GM18861 (cell line): ENCODE results near the gene NDUFC1.

Experiments used
- ATAC-seq: cut with Tn5 transposase; IDR thresholded peaks from one replicate; pipeline ENCODE4 v1.9.1; 2021; ENCODE audit not compliant: unreplicated experiment

NDUFC1 gene

GRCh38 chr4:139253046-139253445, 49.2 kb downstream of the NDUFC1 start:
- ATAC-seq: no peak

- no peak for ATAC-seq
Observed at GRCh38 chr4:139247700-139248238, 54.5 kb downstream of the NDUFC1 start.

GRCh38 chr4:139247241-139247640, 55.0 kb downstream of the NDUFC1 start:
- no peak for ATAC-seq

DNA sequence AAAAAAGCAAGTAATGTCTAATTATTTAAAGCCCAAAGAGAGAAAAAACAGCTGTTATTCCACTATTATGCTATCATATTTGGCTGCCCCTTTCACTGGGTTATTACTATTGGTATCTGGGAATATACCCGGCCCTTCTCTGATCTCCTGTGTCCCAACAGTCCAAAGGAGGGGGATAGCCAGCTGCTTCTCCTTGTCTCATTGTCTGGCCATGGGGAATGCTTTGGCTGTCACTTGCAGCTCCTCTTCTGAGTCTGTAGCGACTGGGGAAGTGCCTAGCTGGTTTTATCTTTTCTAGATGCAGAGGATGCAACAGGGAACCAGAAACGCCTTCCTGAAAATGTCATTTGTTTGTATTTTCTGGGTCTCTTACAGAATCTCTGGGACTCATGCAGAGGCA, 56.1 kb downstream of the NDUFC1 start:
- ATAC-seq: no peak

DNA sequence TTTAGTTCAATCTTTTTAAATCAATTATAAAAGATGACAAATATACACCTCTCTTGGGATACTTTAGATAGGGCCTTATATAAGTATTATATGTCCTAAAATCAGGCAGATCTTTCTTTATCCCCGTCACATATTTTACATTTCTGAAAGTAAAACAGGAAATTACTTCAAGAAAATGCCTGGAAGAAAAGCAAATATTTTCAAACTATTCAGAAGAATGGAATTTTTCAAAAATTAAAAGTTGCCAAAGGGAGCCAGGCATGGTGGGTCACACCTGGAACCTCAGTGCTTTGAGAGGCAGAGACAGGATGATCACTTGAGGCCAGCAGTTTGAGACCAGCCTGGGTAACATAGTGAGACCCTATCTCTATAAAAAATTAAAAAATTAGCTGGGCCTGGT, 56.7 kb downstream of the NDUFC1 start:
- no peak for ATAC-seq

DNA sequence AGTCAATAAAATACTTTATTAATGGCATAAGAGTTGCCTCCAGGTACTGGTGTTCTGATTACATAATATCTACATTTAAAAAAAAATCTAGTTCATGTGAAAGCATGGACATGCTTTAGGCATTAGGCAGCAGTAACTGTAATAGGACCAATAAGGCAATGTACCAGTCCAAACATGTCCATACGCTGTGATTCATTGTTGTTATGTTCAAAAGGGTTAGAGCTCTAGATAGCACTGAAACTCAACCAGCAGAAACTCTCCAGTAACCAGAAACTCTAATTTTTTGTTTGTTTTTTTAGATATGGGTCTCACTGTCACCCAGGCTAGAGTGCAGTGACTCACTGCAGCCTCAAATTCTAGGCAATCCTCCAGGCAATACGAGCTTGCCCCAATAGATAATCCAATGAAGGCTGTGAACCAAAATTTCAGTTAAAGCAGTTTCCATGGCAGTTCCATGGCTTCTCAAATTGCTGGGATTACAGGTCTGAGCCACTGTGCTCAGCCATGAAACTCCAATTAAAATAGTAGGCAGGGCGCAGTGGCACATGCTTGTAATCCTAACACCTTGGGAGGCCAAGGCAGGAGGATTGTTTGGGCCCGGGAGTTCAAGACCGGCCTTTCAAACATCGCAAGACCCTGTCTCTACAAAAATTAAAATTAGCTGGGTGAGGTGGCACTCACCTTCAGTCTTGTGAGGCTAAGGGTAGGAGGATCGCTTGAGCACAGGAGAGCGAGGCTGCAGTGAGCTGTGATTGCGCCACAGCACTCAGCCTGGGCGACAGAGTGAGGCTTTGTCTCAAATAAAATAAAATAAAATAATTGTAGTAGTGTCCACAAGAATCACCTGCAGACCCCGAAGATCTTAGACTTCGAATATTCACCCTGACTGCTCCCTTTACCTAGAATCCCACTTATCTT, 58.6 kb downstream of the NDUFC1 start:
- ATAC-seq: no peak

GRCh38 chr4:139242511-139243051, 59.7 kb downstream of the NDUFC1 start:
- ATAC-seq: no peak

DNA sequence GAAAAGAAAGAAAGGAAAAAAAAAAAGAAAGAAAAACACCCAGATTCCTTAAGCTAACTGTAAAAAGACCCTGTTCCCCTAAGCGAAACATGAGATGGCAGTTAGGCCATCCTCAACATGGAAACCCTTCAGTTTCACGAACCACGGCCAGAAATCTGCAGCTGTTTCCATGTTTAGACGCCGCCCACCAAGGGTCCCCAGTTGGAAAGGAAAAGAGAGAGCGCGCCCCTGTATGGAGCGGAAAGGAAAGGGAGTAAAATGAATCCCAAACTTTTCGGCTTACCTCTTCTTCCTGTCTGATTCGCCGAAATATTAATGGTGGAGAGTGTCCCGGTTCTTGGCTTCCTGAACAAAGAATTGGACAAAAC, 60.5 kb downstream of the NDUFC1 start:
- ATAC-seq: no peak

DNA sequence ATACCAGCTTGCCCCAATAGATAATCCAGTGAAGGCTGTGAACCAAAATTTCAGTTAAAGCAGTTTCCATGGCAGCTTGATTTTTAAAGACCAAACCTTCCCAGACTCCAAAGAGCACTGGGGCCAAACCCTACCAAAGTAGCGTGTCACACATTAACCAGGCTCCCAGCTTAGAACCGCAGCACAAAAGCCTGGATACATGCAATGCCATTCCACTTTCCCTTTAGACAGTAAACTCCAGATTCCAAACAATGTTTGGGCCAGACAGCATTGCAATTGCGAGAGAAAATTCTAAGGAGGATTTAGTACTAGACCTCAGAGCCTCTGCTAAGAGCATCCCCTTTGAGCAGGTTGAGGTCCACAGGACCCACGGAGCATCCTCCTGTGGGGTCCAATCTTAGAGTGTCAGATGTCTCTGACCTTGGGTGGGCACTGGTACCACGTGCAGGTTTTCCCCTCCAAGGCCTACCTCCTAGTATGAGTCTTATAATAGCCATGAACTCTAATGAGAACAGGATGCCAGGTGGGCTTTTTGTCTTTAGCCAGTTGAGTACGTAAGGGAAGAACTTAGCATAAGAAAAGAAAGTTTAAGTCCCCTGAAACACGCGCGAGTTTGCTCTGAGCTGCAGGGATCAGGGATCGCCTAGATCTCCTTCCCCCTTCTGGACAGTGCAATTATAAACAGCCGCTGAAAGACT, 61.0 kb downstream of the NDUFC1 start:
- ATAC-seq: no peak
